Hematopoietic multipotent progenitor cell (in vitro differentiated cells): ENCODE measurements around the gene PSG3. TPM values are rescaled to one million over a fixed set of nuclear protein-coding genes. Genes with fewer than 3 reads are reported as not detected.
"Not testable (repeated sequence)": the region's sequence is repeated elsewhere in the genome, so short reads cannot be mapped to it uniquely, and the experiment has no call there.

Experiments
- DNase-seq, 3 donors: peaks; one replicate each; pipeline ENCODE4 v3.0.0-alpha.2; 2011 to 2015; ENCODE audit warnings: low read depth in 2 of 3, low spot score in 2 of 3
- total RNA-seq: library from RNA; depleted of rRNA; stranded (reverse); fragments of >200 nt; gene quantifications from one replicate; pipeline ENCODE4 v1.2.3, GENCODE V29; 2012

PSG3 gene
- total RNA-seq, 1 donor: not detected

- DNase-seq: no peak
Observed at GRCh38 chr19:42695811-42696503, 44.3 kb downstream of the PSG3 start.

- DNase-seq: peak in 1 of 3 donors; percentile 1
Observed at GRCh38 chr19:42693760-42694350, 46.4 kb downstream of the PSG3 start.

GRCh38 chr19:42683917-42684513 lies 56.3 kb downstream of the PSG3 start:
- peak in 2 of 3 donors; percentile 5 to 34 for DNase-seq

- DNase-seq: not testable (repeated sequence)
Observed at GRCh38 chr19:42676326-42676725, 64.0 kb downstream of the PSG3 start.

GRCh38 chr19:42674549-42674948 lies 65.7 kb downstream of the PSG3 start:
- DNase-seq: not testable (repeated sequence)

Other genes with a start within 250 kb of the PSG3 start
- gene CEACAM1, start 212.0 kb downstream of the PSG3 start, total RNA-seq: 1.3 TPM
- 0.27 TPM for gene CEACAM8, start 145.6 kb downstream of the PSG3 start, total RNA-seq
- not detected for gene PSG8, start 25.2 kb upstream of the PSG3 start, total RNA-seq
- not detected for gene PSG1, start 139.2 kb upstream of the PSG3 start, total RNA-seq
- gene PSG6, start 177.4 kb upstream of the PSG3 start, total RNA-seq: not detected
- gene PSG7, start 196.7 kb upstream of the PSG3 start, total RNA-seq: not detected